Heart right ventricle (tissue), 16 donors: ENCODE results near the gene RMND5B. TPM values are rescaled to one million over a fixed set of nuclear protein-coding genes. Genes with fewer than 3 reads are reported as not detected.

Source experiments
- ATAC-seq, 8 donors: fragments of 200-7000 bp; cut with Tn5 transposase; one replicate each; pipeline ENCODE4 v1.9.1; 2020; ENCODE audit warnings: mild to moderate bottlenecking in 8 of 8, moderate library complexity in 8 of 8, moderate number of reproducible peaks in 1 of 8
- DNase-seq, 2 donors: peaks; one replicate each; pipeline ENCODE4 v3.0.0-alpha.2; 2020
- H3K27ac ChIP-seq, 10 donors: fragments of 200-600 bp; sonication (generic) in 2 of 10; one replicate each; pipeline versions ENCODE4 v1.5.0 to v1.8.0; 2020 to 2022; ENCODE audit warnings: mild to moderate bottlenecking in 3 of 10
- H3K27me3 ChIP-seq, 7 donors: fragments of 200-600 bp; one replicate each; pipeline ENCODE4 v1.8.0; 2021 to 2022; ENCODE audit warnings: mild to moderate bottlenecking in 2 of 7
- H3K36me3 ChIP-seq, 9 donors: fragments of 200-600 bp; sonication (generic) in 1 of 9; one replicate each; pipeline versions ENCODE4 v1.5.0 to v1.8.0; 2020 to 2022; ENCODE audit warnings: mild to moderate bottlenecking in 2 of 9
- H3K4me1 ChIP-seq, 9 donors: fragments of 200-600 bp; sonication (generic) in 1 of 9; one replicate each; pipeline versions ENCODE4 v1.5.0 to v1.8.0; 2020 to 2022; ENCODE audit warnings: mild to moderate bottlenecking in 4 of 9
- H3K4me3 ChIP-seq, 10 donors: fragments of 200-600 bp; sonication (generic) in 2 of 10; one replicate each; pipeline versions ENCODE4 v1.5.0 to v1.8.0; 2020 to 2022; ENCODE audit warnings: mild to moderate bottlenecking in 7 of 10, moderate library complexity in 2 of 10
- H3K9me3 ChIP-seq, 11 donors: fragments of 200-600 bp in 10 of 11; sonication (generic) in 2 of 11; one replicate each; pipeline versions ENCODE4 v1.5.0 to v1.8.0; 2013 to 2022; ENCODE audit warnings: mild to moderate bottlenecking in 2 of 11, control low read depth in 1 of 11, moderate library complexity in 1 of 11
- WGBS, 2 donors: extraction: QIAGEN DNeasy Blood & Tissue Kit; methylation state at CpG; one replicate each; pipeline ENCODE4 v1.1.7; 2013; ENCODE audit warnings: inconsistent platforms in 1 of 2; 5-methylcytosine and 5-hydroxymethylcytosine counted together
- intact Hi-C, 10 donors: fragments of 100-400 bp; cut with DNase I; formaldehyde crosslinking; loops; one replicate each; pipeline versions ENCODE4 v1.11.1 to v1.14.2; 2022
- polyA plus RNA-seq, 2 donors: library from polyadenylated mRNA; stranded (reverse); fragments of 200-250 nt; gene quantifications; one replicate each; pipeline ENCODE4 v1.2.3, GENCODE V29; 2013
- total RNA-seq, 10 donors: library from RNA; stranded (reverse); fragmentation: NEBNext Ultra II Directional in 3 of 10; extraction: Animal tissue kit (Norgen Biotek cat#: 25700) in 3 of 10; gene quantifications; one replicate each; pipeline versions ENCODE4 v1.2.1 to v1.2.4, GENCODE V29; 2021 to 2023
- TF ChIP-seq, protein P1 (sequence below), 9 donors: fragments of 200-600 bp; sonication (generic) in 2 of 9; IDR thresholded peaks; one replicate each; pipeline versions ENCODE4 v1.5.0 to v1.8.0; 2021 to 2022; ENCODE audit warnings: antibody characterized with exemption in 9 of 9, mild to moderate bottlenecking in 5 of 9, moderate library complexity in 1 of 9
- donor health status: Arrhythmogenic right ventricular cardiomyopathy.
- donor health status: ischemic (EF 13 %, LVEDD 7.1; RV severe dilation, severe dysfunction).
- donor health status: healthy with polysubstance abuse.
- donor health status: DM: no; HTN: yes; CAD: no.
- donor health status: DM: no; HTN: no; CAD: no.
- donor health status: ischemic (EF 25% LVEDD 6.9; RV normal size, moderate dysfunction).
- donor health status: ischemic (EF 25% LVEDD 5.7; RV mildly dilated, moderate dysfunction).
- donor health status: healthy.
- donor health status: DM: yes; HTN: yes; CAD: no.
- donor health status: Ischemic cardiomyopathy.
- donor health status: ischemic (EF 35%, LVEDD 5.7; RV mildly dilated, moderate dysfunction).
- donor health status: nonischemic (EF 11% LVEDD 7.7; RV severe dilation, severe dysfunction).
- donor health status: DM: yes; HTN: yes; CAD: no.
- donor health status: PGD.
- donor health status: ischemic (EF 29% LVEDD 5.4; RV normal size, mild dysfunction).
- donor health status: nonischemic (EF 23%, LVEDD 6.1; RV moderate dilation, normal function).

Gene RMND5B
- total and polyA plus RNA-seq, 12 donors: 29.1 to 38.5 (median 32.8) TPM

DNA sequence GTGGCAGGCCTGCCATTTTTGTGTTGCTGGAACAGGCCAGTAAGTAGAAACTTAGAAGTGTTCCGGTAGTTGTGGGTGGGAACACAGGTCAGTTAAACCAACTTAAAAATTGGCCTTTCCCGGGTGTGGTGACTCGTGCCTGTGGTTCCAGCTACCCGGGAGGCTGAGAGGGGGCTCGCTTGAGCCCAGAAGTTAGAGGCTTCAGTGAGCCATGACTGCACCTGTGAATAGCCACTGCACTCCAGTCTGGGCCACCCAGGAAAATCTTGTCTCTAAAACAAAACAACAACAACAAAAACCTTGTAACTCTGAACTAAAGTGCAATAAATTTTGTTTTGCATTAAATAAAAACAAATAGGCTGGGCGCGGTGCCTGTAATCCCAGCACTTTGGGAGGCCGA is 24.3 kb downstream of the RMND5B start:
- ATAC-seq (no peak), DNase-seq (no peak)
- Histone ChIP-seq H3K9me3 (no peaks in the 10 kb centered on the region), H3K27me3 (no peaks in the 10 kb centered on the region), H3K4me1 (peaks cover 0 to 29% (median 20%) of the 10 kb centered on the region in 9 donors), H3K27ac (no peak overlapping the region), H3K36me3 (peaks cover 0 to 17% (median 8%) of the 10 kb centered on the region in 9 donors), H3K4me3 (no peak overlapping the region)
- intact Hi-C loops: no loop called here
- WGBS, 2 donors: 89 to 93% methylated on average over 8 of the region's 8 CpGs
- TF ChIP-seq, protein P1, sequence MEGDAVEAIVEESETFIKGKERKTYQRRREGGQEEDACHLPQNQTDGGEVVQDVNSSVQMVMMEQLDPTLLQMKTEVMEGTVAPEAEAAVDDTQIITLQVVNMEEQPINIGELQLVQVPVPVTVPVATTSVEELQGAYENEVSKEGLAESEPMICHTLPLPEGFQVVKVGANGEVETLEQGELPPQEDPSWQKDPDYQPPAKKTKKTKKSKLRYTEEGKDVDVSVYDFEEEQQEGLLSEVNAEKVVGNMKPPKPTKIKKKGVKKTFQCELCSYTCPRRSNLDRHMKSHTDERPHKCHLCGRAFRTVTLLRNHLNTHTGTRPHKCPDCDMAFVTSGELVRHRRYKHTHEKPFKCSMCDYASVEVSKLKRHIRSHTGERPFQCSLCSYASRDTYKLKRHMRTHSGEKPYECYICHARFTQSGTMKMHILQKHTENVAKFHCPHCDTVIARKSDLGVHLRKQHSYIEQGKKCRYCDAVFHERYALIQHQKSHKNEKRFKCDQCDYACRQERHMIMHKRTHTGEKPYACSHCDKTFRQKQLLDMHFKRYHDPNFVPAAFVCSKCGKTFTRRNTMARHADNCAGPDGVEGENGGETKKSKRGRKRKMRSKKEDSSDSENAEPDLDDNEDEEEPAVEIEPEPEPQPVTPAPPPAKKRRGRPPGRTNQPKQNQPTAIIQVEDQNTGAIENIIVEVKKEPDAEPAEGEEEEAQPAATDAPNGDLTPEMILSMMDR (IDR thresholded peaks at IDR 0.05): no peak

DNA sequence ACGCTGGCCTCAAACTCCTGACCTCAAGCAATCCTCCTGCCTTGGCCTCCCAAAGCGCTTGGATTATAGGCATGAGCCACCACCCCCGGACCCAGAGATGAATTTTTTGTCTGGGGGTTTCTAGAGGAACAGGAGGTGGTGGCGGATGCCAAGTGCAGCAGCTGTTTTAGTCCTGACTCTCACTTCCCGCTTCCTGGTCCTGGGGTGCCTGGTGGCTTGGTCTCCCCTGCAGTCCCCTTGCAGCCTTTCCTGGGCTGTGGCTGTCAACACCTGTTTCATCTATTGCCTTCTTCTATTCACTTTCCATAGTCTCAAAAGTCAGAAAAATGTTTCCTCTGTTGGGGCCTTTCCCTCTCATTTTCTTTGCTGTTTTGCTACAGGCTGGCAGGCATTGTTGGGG is 29.4 kb downstream of the RMND5B start:
- Histone ChIP-seq H3K27ac (no peak overlapping the region), H3K4me3 (no peak overlapping the region), H3K27me3 (peaks cover 0 to 29% (median 17%) of the 10 kb centered on the region in 7 donors), H3K36me3 (no peaks in the 10 kb centered on the region), H3K4me1 (peaks cover 0 to 10% (median 8%) of the 10 kb centered on the region in 9 donors), H3K9me3 (no peaks in the 10 kb centered on the region)
- TF ChIP-seq, protein P1 (IDR thresholded peaks at IDR 0.05): no peak
- no peak for DNase-seq
- no peak for ATAC-seq
- intact Hi-C loops: loop anchor here in 1 of 10 donors (5.0 kb wide), 1 partner anchor 83 kb away; no protein-coding TSS in a partner anchor
- 84% methylated on average over 5 of the region's 5 CpGs for WGBS, 2 donors

DNA sequence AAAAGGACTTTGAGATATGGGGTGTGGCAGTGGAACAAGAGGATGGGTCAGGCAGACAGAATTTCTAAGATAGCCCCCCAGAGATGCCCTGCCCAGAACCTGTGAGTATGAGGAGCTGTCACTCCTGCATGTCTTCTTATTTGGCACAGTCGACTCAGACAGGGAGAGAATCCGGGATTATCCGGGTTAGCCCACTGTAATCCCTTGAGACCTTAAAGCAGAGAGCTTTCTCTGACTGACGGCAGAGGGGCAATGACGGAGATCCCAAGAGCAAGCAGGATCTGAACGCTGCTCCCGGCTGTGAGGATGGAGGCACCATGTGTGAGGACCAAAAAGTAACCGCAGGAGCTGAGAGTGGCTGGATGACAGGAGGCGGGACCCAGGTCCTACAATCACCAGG is 31.7 kb downstream of the RMND5B start:
- Histone ChIP-seq H3K4me3 (no peak overlapping the region), H3K9me3 (no peaks in the 10 kb centered on the region), H3K27ac (no peak overlapping the region), H3K36me3 (no peaks in the 10 kb centered on the region), H3K27me3 (peaks cover 0 to 42% (median 29%) of the 10 kb centered on the region in 7 donors), H3K4me1 (peaks cover 0 to 10% (median 8%) of the 10 kb centered on the region in 9 donors)
- ATAC-seq: no peak
- TF ChIP-seq, protein P1 (IDR thresholded peaks at IDR 0.05): no peak
- intact Hi-C loops: loop anchor here in 2 of 10 donors (1.0 to 5.0 kb wide), 2 partner anchors 85 to 86 kb away; no protein-coding TSS in a partner anchor
- DNase-seq: no peak
- 63 to 73% methylated on average over 9 of the region's 9 CpGs for WGBS, 2 donors

DNA sequence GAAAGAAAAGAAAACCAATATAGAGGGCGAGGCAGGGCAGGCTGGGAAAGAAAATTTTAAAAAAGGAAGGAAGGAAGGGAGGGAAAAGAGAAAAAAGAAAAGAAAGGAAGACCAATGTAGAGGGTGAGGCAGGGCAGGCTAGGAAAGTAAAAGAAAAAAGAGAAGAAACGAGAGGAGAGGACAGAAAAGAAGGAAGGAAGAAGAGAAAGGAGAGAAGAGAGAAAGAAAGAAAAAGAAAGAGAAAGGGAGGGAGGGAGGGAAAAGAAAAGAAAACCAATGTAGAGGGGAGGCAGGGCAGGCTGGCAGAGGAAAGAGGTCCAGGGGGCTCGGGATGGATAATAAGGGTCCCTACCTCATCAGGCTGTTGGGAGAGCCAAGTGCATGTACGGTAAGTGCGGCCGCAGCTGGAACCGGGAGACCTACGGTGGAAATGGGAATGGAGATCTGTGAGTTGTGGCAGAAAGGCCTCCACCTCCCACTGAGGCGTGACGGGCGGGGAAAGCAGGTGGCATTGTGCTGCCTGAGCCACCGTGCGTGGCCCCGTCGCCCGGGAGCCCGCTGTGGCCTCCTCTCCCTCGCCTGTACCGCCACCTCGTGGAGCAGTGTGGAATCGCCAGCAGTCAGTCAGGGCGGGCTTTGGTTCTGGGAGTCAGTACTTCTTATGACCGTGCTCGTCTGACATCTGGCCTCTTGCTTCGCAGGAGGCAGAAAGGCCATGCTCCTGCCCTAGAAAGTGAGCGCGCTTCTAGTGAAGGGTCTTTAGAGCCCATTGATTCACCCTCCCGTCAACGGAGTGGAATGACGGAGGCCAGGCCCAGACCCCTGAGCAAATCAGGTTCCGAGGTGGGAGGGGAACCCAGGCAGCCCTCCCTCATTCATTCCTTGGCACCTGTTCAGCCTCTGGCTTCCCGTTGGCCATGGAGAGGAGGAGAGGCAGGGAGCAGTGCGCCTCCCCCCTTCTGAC is 33.2 kb downstream of the RMND5B start:
- TF ChIP-seq, protein P1 (IDR thresholded peaks at IDR 0.05): peak; percentile 94 to 99 (median 99)
- DNase-seq (peak; percentile 83 to 88), ATAC-seq (peak; percentile 89 to 98 (median 94))
- Histone ChIP-seq H3K27me3 (peaks cover 0 to 43% (median 33%) of the 10 kb centered on the region in 7 donors), H3K4me3 (peak overlapping the region in 6 of 10 donors; percentile 10 to 29 (median 26)), H3K27ac (no peak overlapping the region), H3K9me3 (no peaks in the 10 kb centered on the region), H3K36me3 (no peaks in the 10 kb centered on the region), H3K4me1 (peaks cover 0 to 10% (median 8%) of the 10 kb centered on the region in 9 donors)
- intact Hi-C loops: loop anchor here in 9 of 10 donors (1.0 to 5.0 kb wide), 4 partner anchors 87 to 89 kb away; no protein-coding TSS in a partner anchor
- WGBS, 2 donors: 7 to 9% methylated on average over 33 of the region's 33 CpGs
